Right lobe of liver (tissue), 4 donors: ENCODE results near the gene PRKAG2.

Experiments
- POLR2A ChIP-seq: fragments of 450-650 bp; IDR thresholded peaks from one replicate; pipeline ENCODE4 v1.6.1; 2017; ENCODE audit warnings: antibody characterized with exemption, mild to moderate bottlenecking
- TF ChIP-seq, protein P1 (sequence below), 4 donors: fragments of 200-600 bp in 3 of 4; fragments of 450-650 bp in 1 of 4; IDR thresholded peaks; one replicate each; pipeline versions ENCODE4 v1.5.1 to v1.8.0; 2016 to 2022; ENCODE audit warnings: antibody characterized with exemption in 4 of 4, mild to moderate bottlenecking in 2 of 4
- donor health status: DM: no; HTN: no; CAD: no.
- donor health status: DM: no; HTN: no; CAD: no.
- donor health status: DM: no; HTN: yes; CAD: no.

DNA sequence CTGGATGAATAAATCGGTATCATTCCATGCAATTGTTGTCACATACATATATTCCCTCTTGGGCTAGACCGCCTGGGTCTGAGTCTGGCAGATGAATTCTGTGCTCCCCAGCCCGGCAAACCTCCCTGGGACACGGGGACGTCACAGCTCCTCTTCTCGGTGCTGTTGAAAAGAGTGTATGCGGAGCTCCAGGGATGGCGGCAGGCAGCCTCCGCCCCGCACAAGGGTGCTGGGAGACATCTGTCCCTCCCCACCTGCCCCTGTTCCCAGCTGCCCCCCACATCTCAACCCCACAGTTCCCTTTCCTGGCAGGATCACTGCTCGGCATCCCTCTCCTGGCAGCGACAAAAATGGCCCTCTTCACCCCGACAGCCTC, 32.1 kb downstream of the PRKAG2 start:
- TF ChIP-seq, protein P1, sequence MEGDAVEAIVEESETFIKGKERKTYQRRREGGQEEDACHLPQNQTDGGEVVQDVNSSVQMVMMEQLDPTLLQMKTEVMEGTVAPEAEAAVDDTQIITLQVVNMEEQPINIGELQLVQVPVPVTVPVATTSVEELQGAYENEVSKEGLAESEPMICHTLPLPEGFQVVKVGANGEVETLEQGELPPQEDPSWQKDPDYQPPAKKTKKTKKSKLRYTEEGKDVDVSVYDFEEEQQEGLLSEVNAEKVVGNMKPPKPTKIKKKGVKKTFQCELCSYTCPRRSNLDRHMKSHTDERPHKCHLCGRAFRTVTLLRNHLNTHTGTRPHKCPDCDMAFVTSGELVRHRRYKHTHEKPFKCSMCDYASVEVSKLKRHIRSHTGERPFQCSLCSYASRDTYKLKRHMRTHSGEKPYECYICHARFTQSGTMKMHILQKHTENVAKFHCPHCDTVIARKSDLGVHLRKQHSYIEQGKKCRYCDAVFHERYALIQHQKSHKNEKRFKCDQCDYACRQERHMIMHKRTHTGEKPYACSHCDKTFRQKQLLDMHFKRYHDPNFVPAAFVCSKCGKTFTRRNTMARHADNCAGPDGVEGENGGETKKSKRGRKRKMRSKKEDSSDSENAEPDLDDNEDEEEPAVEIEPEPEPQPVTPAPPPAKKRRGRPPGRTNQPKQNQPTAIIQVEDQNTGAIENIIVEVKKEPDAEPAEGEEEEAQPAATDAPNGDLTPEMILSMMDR (IDR thresholded peaks at IDR 0.05) = no peak
- TF ChIP-seq POLR2A = no peak
